ENCODE measurements around the gene MTHFD2.

MTHFD2 gene

DNA sequence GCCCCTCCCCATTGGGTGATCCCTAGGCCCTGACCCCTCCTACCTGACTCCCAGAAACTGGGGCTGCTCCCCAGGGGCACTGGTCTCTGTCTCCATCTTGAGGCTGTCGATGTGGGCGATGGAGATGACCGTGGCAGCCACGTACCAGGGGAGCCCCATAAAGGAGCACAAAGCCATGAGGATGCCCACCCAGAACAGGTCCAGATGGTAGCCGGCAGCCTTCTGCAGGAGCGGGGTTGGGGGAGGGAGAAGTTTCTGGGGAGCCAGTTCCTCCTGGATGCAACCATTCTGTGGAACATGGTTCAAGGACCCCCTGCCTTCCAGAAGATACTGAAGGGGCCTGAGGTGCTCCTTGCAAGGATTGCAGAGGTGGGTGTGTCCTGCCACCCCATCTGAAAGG, 34.0 kb downstream of the MTHFD2 start:
- no peak for DNase-seq

DNA sequence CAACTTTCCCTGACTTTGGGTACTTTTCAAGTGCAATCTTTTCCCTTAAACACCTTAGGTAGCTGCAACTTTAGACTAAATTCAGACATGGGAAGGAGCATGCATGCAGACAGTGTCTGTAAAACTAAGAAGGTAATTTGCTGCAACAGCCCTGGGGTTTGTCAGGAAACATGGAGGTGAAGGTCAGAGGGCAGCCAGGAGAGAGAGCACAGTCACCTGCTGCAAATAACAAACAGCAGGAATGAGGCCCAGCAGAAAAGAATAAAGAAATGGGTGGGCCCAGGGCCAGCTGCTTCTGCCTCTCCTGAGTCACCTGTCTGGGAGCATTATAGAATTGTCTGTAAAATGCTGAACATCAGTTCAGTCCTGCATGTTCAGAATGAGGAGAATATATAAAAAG, 35.2 kb downstream of the MTHFD2 start:
- peak; percentile 12 for DNase-seq

DNA sequence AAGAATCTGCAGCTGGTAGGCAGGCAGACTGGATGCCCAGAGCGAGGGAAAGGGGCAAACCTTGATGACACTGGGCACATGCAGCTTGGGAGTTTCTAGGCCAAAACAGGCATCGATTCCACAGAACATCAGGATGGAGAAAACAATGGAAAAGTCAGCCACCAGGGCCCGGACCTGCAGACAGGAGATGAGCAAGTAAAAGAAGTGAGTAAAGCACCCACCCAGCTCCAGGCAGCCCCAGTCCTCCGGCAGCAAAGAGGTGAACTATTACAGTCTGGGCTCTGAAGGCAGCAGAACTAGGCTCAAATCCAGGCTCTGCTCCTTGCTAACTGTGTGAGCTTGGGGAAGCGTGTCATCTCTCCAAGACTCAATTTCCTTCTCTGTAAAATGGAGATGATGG, 36.6 kb downstream of the MTHFD2 start:
- DNase-seq = no peak

DNA sequence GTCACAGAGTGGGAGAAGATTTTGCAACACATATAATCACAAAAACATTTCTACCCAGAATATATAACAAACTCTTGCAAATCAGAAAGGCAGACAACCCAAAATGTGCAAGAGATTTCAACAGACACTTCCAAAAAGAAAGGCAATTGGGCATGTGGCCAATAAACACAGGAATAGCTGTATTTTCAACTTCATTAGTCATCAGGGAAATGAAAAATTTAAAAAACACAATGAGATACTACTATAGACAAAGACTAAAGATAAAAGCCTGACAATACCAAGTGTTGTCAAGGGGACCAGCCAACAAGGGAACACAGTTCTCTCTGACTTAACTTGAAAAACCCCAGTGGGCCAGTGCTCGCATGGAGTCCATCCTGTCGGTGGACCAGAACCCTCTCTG, 40.5 kb downstream of the MTHFD2 start:
- DNase-seq = no peak

GRCh38 chr2:74239346-74239745, 40.9 kb downstream of the MTHFD2 start:
- DNase-seq = no peak

- DNase-seq = no peak
Measured at GRCh38 chr2:74242354-74243071, 44.1 kb downstream of the MTHFD2 start.

DNA sequence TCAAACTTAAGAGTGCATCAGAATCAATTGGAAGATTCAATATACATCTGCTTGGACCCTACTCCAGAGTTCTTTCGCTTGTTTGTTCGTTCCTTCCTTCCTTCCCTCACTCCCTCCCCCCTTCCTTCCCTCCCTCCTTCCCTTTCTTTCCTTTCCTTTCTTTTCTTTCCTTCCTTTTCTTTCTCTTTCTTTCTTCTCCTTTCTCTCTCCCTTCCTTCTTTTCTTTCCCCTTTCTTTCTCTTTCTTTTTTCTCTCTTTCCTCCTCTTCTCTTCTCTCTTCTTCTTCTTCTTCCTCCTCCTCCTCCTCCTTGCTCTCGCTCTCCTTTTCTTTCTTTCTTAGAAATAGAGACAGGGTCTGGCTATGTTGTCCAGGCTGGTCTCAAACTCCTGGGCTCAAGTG, 45.9 kb downstream of the MTHFD2 start:
- no peak for DNase-seq

DNA sequence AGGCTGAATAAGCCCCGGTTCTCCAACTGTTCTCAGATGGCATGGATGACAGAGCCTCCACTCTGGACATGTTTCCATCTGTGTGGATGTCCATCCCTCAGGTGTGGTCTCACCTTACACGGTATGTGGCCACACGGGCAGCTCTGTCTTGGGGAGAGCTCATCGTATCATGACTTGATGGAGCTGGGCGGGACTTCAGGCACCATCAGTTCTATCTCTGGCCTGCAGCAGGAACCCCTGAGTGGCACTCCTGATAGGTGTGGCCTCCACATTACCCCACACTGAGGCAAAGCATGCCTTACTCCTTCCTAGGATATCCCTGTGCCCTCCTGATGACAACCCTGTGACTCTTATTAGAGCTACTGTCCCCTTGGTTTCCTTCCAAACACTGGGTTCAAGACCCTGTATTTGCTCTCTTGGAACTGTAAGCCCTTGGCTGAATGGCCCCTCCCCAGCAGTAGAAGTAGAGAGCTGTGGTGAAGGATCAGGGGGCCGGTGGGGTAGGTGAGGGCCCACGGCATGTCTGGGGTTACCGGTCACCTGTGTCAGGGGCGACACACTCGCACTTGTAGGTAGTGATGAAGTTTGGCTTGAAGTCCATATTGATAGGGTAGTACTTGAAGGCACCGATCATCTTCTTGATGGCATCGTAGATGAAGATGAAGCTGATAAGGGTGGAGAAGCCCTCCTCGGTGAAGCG, 48.2 kb downstream of the MTHFD2 start:
- DNase-seq = no peak

GRCh38 chr2:74249406-74250122, 51.1 kb downstream of the MTHFD2 start:
- no peak for DNase-seq

DNA sequence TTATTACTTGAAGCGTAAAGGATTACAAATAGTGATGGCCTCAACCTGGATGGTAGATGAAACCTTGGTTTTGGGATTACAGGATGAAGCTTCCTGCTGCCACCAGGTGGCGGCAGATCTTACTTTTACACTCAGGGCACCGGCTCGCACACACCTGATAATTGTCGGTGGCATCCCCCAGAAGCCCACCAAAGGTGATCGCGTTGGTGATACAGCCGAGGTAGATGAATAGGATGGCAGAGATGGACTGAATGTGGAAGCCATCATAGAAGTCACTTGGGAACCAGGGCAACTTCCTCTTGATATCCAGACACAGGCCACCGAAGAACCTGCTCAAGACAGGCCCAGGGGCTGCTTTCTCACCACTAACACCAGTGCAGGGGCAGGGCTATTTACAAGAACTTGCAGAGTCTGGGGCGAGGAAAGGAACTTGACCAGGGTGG, 51.8 kb downstream of the MTHFD2 start:
- DNase-seq = no peak

GRCh38 chr2:74252036-74252435, 53.6 kb downstream of the MTHFD2 start:
- DNase-seq = no peak

DNA sequence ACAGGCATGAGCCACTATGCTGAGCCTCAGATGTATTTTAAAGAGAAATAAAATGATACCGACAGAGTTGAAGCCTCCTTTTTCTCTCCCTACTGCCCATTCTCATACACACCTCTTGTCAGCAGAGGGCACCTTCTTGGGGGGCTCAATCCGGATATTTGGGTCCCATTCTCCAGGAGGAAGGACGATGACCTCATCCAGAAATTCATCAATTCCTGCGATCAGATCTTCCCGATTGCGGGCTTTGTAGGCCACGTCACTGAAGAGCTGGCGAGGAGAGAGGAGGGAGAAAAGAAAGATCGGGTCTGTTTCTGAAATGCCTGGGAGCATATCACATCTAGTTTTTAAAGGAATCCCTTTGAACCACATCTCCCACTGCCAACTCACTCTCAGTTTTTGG, 54.4 kb downstream of the MTHFD2 start:
- DNase-seq = no peak

GRCh38 chr2:74253306-74253970, 55.0 kb downstream of the MTHFD2 start:
- DNase-seq = no peak

GRCh38 chr2:74253971-74254310, 55.5 kb downstream of the MTHFD2 start:
- DNase-seq = no peak

DNA sequence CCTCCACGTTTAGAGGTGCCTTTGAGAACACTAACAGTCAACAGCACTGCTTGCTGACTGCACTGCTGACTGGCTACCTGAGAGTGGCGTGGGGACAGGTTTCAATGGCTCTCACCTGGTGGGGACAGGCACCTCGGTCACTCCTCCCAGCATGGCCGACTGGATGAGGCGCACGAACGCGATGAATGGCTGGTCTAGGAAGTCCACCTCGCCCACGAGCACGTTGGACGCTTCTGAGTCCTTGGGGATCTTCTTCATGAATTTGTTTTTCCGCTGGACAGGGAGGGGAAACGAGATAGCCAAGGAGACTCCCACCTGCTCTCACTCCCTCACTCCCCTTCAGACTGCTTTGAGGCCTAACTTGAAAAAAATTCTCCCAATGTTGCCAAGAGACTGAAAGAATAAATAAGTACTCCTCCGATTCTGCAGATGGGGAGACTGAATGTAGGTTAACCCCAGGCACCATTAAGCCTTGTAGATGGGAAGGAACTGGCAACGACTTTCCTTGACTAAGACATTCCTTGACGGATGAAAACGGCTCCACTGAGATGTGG, 57.3 kb downstream of the MTHFD2 start:
- DNase-seq = no peak

GRCh38 chr2:74259191-74259590, 60.8 kb downstream of the MTHFD2 start:
- DNase-seq = no peak

- DNase-seq = no peak
Measured at GRCh38 chr2:74259733-74260132, 61.3 kb downstream of the MTHFD2 start.

DNA sequence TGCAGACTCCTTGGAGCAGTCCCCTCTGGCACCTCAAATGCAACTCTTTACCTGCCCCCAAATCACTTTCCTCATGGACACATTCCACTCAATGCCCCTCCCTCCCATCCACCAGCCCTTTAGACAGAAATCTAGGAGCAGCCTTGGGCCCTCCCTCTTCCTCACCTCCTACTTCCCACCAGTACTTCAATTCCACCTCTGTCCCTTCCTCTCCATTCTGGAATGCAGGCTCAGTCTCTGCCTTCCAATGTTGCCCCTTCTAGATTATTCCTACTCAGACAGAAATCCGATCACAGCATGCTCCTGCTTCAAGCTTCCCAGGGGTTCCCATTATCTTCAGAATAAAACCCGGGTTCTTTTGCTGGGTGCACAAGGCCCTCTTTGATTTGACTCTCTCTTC, 62.1 kb downstream of the MTHFD2 start:
- no peak for DNase-seq

- no peak for DNase-seq
Measured at GRCh38 chr2:74261204-74261864, 62.9 kb downstream of the MTHFD2 start.

DNA sequence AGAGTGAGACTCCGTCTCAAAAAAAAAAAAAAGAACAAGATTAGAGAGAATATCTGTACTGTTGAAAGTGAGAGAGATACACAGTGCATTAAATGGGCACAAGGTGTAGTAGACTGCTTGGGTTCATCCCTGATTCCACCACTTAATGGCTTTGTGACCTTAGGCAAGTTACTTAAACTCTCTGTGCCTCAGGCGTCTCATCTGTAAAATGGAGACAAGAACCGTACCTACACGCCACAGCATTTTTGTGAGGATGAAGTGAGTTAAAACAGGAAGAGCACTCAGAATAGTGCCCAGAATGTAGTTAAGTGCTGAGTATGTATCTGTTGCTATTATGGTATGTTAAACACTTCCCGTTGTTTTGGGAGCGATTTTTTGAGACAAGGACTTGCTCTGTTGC, 64.3 kb downstream of the MTHFD2 start:
- no peak for DNase-seq

- no peak for DNase-seq
Measured at GRCh38 chr2:74264281-74264680, 65.9 kb downstream of the MTHFD2 start.

- peak; percentile 8 for DNase-seq
Measured at GRCh38 chr2:74267068-74267467, 68.7 kb downstream of the MTHFD2 start.
